Hepatic stellate cell (primary cell): ENCODE results near the gene GNL3L.
"Not testable (repeated sequence)": the region's sequence is repeated elsewhere in the genome, so short reads cannot be mapped to it uniquely, and the experiment has no call there.

Experiments
- DNase-seq: peaks from one replicate; pipeline ENCODE4 v3.0.0; 2011; ENCODE audit warnings: low spot score

The GNL3L gene

DNA sequence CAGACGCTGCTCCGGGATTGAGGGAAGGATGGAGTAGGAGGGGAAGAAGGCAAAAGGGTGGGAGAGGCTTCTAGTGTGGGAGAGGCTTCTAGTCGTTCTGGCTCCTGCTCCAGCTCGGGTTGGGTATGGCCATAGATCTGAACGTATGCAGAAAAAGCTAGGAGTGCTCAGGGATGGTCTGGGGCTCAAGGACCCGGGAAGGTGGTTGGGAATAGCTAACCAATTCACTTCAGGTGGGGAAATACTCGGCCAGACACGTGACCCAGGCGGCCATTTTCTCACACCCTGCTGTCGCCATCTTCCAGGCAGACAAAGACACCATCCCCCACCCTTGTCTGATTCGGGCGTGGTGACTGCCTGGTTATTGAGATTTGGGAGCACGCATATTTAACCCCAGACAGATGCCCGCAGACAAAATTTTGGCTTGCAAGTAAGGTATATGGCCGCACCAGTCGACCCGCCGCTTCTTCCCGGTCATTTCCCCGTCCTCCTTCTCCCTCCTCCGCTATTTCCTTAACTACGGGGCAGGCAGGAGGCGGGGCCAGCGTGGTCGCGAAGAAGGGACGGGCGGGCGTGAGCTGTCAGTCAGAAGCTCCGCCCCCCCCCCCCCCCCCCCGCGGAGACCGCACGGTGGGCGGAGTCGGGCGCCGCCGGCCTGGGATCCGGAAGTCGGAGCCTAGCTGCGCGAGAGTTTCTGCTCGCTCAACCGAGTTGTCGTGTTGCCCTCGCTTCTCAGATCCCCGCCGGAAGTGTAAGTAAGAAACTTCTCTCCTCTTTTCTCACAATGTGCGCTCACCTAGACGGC lies at the start of gene GNL3L:
GNL3L (plus strand) TSS at position 668 of the 805 bp plus-strand sequence. CDS start 2,348 bp downstream, outside the sequence.
- peak; percentile 68 for DNase-seq

- no peak for DNase-seq
These were observed 47.0 kb upstream of the GNL3L start for GRCh38 chrX:54482839-54483593.

- no peak for DNase-seq
These were observed 46.1 kb upstream of the GNL3L start for GRCh38 chrX:54483946-54484345.

- DNase-seq = no peak
These were observed 45.4 kb upstream of the GNL3L start for GRCh38 chrX:54484666-54485065.

- DNase-seq = not testable (repeated sequence)
These were observed 40.2 kb upstream of the GNL3L start for GRCh38 chrX:54489819-54490218.

DNA sequence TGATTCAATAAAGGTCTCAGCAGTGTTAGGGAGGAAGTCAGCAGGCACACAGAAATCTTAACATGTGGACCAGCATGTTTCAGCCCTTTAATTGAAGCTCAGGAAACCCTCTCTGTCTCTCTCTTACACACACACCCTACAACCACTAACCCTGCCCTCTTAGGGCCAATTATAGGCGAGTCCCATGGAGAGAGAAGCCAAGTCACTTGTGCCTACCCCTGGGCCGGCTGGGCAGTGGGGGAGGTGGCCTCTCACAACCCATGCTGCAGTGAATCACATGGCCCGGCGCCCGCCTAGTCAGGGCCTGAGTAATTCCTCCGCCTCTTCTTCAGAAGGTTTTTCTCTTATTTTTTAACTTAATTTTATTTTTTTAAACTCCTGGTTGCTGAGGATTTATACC lies 37.7 kb upstream of the GNL3L start:
- DNase-seq = no peak

DNA sequence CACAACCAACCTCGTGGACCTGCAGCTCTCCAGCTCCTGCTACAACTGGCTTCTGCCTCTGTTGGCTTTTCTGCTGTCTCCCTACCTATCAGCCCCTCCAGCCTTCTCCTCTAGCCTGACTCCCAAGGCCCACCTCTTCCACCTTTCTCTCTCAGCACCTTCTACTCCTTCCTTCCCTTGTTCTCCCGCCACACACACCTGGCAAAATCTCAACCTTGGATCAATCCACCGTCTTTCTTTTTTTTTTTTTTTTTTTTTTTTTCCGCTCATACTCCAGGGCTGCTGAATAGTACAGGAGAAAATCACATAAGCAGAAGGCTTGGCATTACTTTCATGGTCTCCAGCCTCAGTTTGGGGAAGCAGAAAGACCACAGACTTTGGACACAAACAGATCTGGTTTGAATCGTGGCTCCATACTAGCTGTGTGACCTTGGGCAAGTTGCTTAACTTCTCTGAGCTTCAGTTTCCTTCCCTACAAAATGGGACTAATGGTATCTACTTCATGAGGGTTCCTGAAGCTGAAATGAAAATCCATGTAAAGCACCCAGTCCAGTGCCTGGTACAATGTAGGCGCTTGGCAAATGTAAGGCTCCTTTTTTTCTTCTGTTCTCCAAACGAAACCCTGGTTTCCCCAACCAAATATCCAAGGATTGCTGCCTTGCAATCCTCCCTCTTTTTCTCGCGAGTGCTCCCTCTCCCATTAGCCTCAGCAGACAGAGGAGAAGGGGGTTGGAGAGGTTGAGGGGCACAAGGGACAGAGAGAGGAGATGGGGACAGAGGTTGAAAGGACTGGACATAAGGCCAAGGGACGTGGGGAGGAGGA lies 35.6 kb upstream of the GNL3L start:
- no peak for DNase-seq

DNA sequence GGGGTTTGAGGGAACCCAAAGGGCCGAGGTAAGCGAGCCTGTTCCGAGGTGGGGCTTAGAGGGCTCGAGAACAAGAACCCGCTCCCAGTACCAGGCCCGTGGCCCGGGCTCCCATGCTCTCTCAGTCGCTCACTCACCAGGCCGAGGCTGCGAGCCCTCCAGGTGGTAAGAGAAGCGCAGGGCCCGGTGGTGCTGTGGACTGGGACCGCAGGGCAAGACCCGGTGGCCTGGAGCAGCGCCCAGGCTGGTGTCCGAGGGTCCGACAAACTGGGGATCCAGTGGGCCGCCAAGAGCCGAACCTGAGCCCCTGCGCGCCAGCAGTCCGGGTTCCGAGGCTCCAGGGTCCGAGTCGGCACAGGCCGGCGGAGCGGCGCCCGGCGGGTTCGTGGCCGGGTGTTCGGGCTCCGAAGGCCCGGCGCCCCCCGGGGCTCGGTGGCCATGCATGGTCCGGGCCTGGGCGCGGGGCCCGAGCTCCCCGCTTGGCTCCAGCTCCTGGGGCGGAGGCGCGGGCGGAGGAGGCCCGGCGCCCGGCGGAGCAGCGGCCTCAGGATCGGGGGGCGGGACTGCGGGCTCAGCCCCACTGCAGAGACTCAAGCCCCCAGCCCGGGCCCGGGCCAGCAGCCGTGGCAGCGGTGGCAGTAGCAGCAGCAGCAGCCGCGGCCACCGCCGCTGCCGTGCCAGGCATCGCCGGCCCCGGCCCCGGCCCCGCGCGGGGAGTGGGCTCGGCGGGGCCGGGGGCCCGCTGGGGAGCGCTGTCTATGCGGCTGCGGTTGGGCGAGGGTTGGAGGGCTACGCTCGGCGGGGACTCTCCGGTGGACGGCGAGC lies 34.8 kb upstream of the GNL3L start:
- DNase-seq = no peak

GRCh38 chrX:54495814-54496516 lies 34.1 kb upstream of the GNL3L start, which contains the start of gene FGD1:
TSS of gene FGD1 (minus strand) at chrX:54496234. CDS start at chrX:54495432, 802 bp downstream.
- peak; percentile 82 for DNase-seq

- no peak for DNase-seq
These were observed 33.5 kb upstream of the GNL3L start for GRCh38 chrX:54496517-54496852.

DNA sequence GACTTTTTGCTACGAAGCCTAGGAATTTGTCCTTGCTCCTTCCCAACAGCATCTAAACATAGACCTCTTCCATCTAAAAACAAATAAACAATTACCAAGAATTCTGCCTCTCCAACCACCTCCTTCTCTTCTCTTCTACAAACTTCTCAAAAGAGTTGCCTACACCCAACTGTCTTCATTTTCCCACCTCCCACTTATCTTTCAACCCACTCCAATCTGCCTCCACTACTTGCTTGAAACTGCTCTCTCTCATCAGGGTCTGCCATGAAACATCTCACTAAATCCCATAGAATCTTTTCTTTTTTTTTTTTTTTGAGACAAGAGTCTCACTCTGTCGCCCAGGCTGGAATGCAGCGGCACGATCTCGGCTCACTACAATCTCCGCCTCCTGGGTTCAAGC lies 33.1 kb upstream of the GNL3L start:
- no peak for DNase-seq

DNA sequence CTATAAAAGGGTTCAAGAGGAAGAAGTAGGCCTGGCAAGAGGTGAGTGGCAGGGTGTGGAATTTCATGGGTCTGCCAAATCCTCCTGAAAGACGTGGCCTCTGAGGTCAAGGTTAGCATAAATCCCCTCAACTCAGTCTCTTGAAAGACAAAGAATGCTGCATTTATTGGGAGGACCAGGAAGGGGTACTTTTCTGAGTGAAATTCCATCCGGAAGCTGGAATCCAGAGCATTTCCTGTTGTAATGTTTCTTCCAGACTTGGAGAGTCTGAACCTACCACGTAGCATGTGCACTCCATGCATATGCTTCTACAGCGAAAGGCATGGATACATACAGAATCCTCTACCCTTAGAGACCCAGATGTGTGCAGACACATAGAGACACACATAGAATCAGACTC lies 20.6 kb upstream of the GNL3L start:
- no peak for DNase-seq

GRCh38 chrX:54529151-54529550 lies 868 bp upstream of the GNL3L start:
- DNase-seq = no peak

DNA sequence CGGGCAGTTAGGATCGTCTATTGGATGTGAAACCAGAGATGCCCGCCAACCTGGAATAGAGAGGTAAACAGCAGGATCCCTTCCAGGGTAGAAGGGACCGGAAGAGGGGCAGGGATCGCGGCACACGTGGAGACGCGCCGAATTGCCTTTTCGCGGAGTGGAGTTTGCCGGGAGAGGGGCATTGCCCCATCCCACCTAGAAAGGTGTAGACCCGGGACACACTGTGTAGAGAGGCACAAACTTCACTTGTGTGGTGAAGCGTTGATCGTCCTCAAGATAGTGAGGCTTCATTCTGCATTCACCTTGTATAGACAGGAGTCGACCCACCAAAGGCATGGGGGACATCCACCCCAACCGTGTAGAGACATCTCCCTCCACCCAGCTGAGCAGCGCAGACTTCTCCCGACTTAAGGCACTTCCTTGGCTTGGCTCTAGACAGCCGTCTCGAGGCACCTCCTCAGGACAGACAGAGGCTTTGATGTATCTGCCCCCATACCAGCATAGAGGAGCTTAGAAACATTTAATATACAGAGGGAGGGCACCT lies 410 bp downstream of the GNL3L start:
- DNase-seq = no peak

DNA sequence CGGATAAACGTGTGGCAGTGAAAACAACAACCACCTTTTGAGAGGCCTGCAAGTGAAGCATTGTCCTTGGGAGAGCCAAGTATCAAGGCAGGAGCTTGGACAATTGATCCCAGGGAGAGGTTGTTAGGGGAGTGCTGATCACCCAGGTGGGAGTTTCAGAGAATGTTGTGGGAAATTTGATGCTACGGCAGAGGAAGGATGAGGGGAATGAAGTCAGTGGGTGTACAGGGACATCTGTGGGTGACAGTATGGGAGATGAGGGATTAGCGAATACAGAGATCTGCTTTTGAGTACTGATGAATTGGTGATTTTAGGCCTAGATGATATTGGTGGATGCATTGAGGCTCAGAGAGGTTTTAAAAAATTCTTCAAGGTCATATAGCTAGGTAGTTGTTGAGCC lies 4.3 kb downstream of the GNL3L start:
- DNase-seq = no peak

DNA sequence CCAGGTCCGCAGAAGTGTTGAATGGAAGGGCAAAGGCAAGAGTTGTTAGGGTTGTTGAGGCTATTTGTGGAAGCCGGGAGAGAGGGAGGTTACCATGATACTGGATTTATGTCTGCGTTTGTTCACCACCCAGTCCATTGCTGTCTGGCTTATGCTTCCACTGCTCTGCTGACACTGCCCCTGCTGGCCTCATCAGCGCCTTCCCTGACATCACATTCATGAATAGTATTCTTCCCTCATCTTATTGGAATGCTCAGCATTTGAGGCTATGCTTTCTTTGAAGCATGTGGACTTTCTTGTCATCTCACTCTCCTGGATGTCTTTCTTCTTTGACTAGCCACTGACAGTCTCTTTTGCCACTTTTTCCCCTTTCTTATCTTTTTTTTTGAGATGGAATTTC lies 10.3 kb downstream of the GNL3L start:
- peak; percentile 45 for DNase-seq

DNA sequence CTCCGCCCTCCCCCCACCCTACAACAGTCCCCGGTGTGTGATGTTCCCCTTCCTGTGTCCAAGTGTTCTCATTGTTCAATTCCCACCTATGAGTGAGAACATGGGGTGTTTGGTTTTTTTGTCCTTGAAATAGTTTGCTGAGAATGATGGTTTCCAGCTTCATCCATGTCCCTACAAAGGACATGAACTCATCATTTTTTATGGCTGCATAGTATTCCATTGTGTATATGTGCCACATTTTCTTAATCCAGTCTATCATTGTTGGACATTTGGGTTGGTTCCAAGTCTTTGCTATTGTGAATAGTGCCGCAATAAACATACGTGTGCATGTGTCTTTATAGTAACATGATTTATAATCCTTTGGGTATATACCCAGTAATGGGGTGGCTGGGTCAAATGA lies 12.2 kb downstream of the GNL3L start:
- not testable (repeated sequence) for DNase-seq

GRCh38 chrX:54550821-54551220 lies 20.8 kb downstream of the GNL3L start:
- DNase-seq = no peak

DNA sequence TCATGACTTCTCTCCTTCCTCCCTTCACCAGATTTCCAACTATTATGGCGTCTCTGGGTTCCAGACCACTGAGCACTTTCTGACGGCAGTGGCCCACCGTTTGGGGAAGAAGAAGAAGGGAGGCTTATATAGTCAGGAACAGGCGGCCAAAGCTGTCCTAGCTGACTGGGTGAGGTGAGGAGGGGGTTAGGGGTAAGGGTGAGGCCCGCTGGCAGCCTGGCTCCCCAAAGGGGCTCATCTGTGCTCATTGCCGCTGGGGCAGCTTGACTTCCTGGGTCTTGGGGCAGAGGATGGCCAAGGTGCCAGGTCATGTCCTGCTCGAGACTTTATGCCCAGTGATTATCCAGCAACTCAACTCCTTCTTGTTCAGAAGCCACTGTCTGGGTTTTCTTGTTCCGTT lies 21.8 kb downstream of the GNL3L start:
- no peak for DNase-seq

GRCh38 chrX:54555006-54555405 lies 25.0 kb downstream of the GNL3L start:
- DNase-seq = not testable (repeated sequence)

DNA sequence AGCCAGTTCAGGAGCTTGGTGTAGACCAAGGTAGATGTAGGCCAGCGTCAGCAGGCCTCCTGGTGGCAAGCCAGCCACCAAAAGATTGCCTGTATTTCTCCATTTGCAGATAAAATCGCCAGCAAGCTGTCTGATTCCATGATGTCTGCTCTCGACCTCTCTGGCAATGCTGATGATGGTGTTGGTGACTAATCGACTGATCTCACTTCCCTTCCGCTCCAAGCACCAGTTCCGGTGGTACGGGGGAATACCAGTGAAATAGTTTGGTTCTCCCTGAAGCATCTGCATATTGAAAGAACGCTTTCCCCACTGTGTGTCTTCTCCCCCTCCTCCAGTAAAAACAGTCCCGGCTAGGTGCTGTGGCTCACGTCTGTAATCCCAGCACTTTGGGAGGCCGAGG lies 30.4 kb downstream of the GNL3L start:
- no peak for DNase-seq
